Cardiac muscle cell (in vitro differentiated cells and primary cell): ENCODE data around the gene PHACTR2. TPM values are rescaled to one million over a fixed set of nuclear protein-coding genes. Genes with fewer than 3 reads are reported as not detected.

ENCODE experiments used
- DNase-seq, 2 donors: peaks; one replicate each; pipeline versions ENCODE4 v3.0.0 to v3.0.0-alpha.2; 2010 to 2017; ENCODE audit warnings: low read depth in 1 of 2, low spot score in 1 of 2
- H3K27ac ChIP-seq: fragments of 200-600 bp; sonication (generic); 2 replicates; pipeline ENCODE4 v1.5.1; 2016
- H3K27me3 ChIP-seq: fragments of 200-600 bp; sonication (generic); 2 replicates; pipeline ENCODE4 v1.6.0; 2016; ENCODE audit warnings: control low read depth
- H3K36me3 ChIP-seq: fragments of 200-600 bp; sonication (generic); 2 replicates; pipeline ENCODE4 v1.5.1; 2016; ENCODE audit warnings: control low read depth
- H3K4me1 ChIP-seq: fragments of 200-600 bp; sonication (generic); 2 replicates; pipeline ENCODE4 v1.8.1; 2017; ENCODE audit warnings: low read depth, mild to moderate bottlenecking, mixed run types
- H3K4me3 ChIP-seq: fragments of 200-600 bp; sonication (generic); 2 replicates; pipeline ENCODE4 v1.5.1; 2016; ENCODE audit warnings: mild to moderate bottlenecking
- H3K9me3 ChIP-seq: fragments of 200-600 bp; sonication (generic); 2 replicates; pipeline ENCODE4 v1.5.1; 2017; ENCODE audit warnings: low read depth, mild to moderate bottlenecking, control low read depth
- CTCF ChIP-seq: IDR thresholded peaks from 2 replicates; pipeline ENCODE4 v1.5.1; 2012; ENCODE audit warnings: low read depth, mild to moderate bottlenecking, low read length
- polyA plus RNA-seq: library from polyadenylated mRNA; unstranded; fragments of >200 nt; fragmentation: Nextera tagmentation; extraction: Ambion mirVana; gene quantifications from 2 replicates; pipeline ENCODE4 v1.2.1, GENCODE V29; 2016
- total RNA-seq: library from RNA; depleted of rRNA; stranded (reverse); fragments of >200 nt; gene quantifications from 2 replicates; pipeline ENCODE4 v1.2.3, GENCODE V29; 2016

PHACTR2 gene
- total and polyA plus RNA-seq, 2 experiments from 2014 or later, result 47.3 to 52.3 TPM

- Histone ChIP-seq H3K27ac (no peak overlapping the region), H3K4me1 (no peaks in the 10 kb centered on the region), H3K27me3 (no peaks in the 10 kb centered on the region), H3K9me3 (no peaks in the 10 kb centered on the region), H3K4me3 (no peak overlapping the region), H3K36me3 (peaks cover 17% of the 10 kb centered on the region)
- DNase-seq, result no peak
- TF ChIP-seq CTCF, result no peak
Measured at GRCh38 chr6:143757346-143757832, 79.6 kb downstream of the PHACTR2 start.

GRCh38 chr6:143758551-143758950, 80.8 kb downstream of the PHACTR2 start:
- no peaks in the 10 kb centered on the region for H3K4me1 ChIP-seq
- no peaks in the 10 kb centered on the region for H3K27me3 ChIP-seq
- H3K27ac ChIP-seq, result no peak overlapping the region
- no peak for TF ChIP-seq CTCF
- H3K36me3 ChIP-seq, result peaks cover 12% of the 10 kb centered on the region
- DNase-seq, result no peak
- H3K4me3 ChIP-seq, result no peak overlapping the region
- no peaks in the 10 kb centered on the region for H3K9me3 ChIP-seq

GRCh38 chr6:143759666-143760065, 81.9 kb downstream of the PHACTR2 start:
- Histone ChIP-seq H3K27me3 (no peaks in the 10 kb centered on the region), H3K4me3 (no peak overlapping the region), H3K36me3 (peaks cover 12% of the 10 kb centered on the region), H3K27ac (no peak overlapping the region), H3K9me3 (no peaks in the 10 kb centered on the region), H3K4me1 (no peaks in the 10 kb centered on the region)
- no peak for TF ChIP-seq CTCF
- peak in 1 of 2 donors; percentile 25 for DNase-seq

GRCh38 chr6:143761074-143761473, 83.3 kb downstream of the PHACTR2 start:
- H3K36me3 ChIP-seq, result peaks cover under 1% of the 10 kb centered on the region
- H3K4me3 ChIP-seq, result no peak overlapping the region
- no peaks in the 10 kb centered on the region for H3K9me3 ChIP-seq
- no peak for TF ChIP-seq CTCF
- H3K27ac ChIP-seq, result no peak overlapping the region
- H3K4me1 ChIP-seq, result no peaks in the 10 kb centered on the region
- DNase-seq, result no peak
- H3K27me3 ChIP-seq, result no peaks in the 10 kb centered on the region

GRCh38 chr6:143762126-143762525, 84.4 kb downstream of the PHACTR2 start:
- Histone ChIP-seq H3K4me1 (no peaks in the 10 kb centered on the region), H3K36me3 (peaks cover 3% of the 10 kb centered on the region), H3K27me3 (no peaks in the 10 kb centered on the region), H3K27ac (no peak overlapping the region), H3K9me3 (no peaks in the 10 kb centered on the region), H3K4me3 (no peak overlapping the region)
- DNase-seq, result no peak
- TF ChIP-seq CTCF, result no peak
